Keratinocyte (primary cell): ENCODE data around the gene ZG16B. TPM values are rescaled to one million over a fixed set of nuclear protein-coding genes. Genes with fewer than 3 reads are reported as not detected.

Experiments
- DNase-seq: peaks from one replicate; pipeline ENCODE4 v3.0.0-alpha.2; 2011; ENCODE audit warnings: low read depth, missing footprints, low spot score
- FAIRE-seq: peaks from 2 replicates; lab custom pipeline; 2011; peaks lifted over from hg19 to GRCh38; lab: Jason Lieb, UNC
- H2AFZ ChIP-seq: 2 replicates; pipeline ENCODE4 v1.6.0; 2012; ENCODE audit warnings: low read length, control low read depth, inconsistent platforms; ENCODE audit not compliant: control insufficient read depth
- H3K27ac ChIP-seq: 2 replicates; pipeline ENCODE4 v1.5.1; 2011; ENCODE audit warnings: low read length; ENCODE audit not compliant: control insufficient read depth, insufficient read depth
- H3K27me3 ChIP-seq: 3 replicates; pipeline ENCODE4 v1.6.0; 2011; ENCODE audit warnings: low read length; ENCODE audit not compliant: control insufficient read depth, insufficient read depth; ENCODE audit errors: extremely low read depth
- H3K36me3 ChIP-seq, 2 experiments: 2 replicates in 1 of 2; 3 replicates in 1 of 2; pipeline ENCODE4 v1.5.1; 2011; ENCODE audit warnings: low read length in 2 of 2, mild to moderate bottlenecking in 1 of 2; ENCODE audit not compliant: control insufficient read depth in 2 of 2, insufficient read depth in 2 of 2; ENCODE audit errors: extremely low read depth in 1 of 2
- H3K4me1 ChIP-seq: 3 replicates; pipeline ENCODE4 v1.5.1; 2011; ENCODE audit warnings: low read length; ENCODE audit not compliant: control insufficient read depth, insufficient read depth; ENCODE audit errors: extremely low read depth
- H3K4me2 ChIP-seq: 3 replicates; pipeline ENCODE4 v1.6.0; 2011; ENCODE audit warnings: low read depth, low read length; ENCODE audit not compliant: control insufficient read depth, insufficient read depth; ENCODE audit errors: extremely low read depth
- H3K4me3 ChIP-seq, 3 experiments: fragments of 200-600 bp in 1 of 3; sonication (generic) in 1 of 3; 2 replicates in 2 of 3; 3 replicates in 1 of 3; pipeline ENCODE4 v1.5.1; 2011 to 2016; ENCODE audit warnings: low read length in 3 of 3, mild to moderate bottlenecking in 3 of 3, control low read depth in 2 of 3, inconsistent platforms in 1 of 3, low read depth in 1 of 3, mixed read lengths in 1 of 3, mixed run types in 1 of 3, moderate library complexity in 1 of 3; ENCODE audit not compliant: control insufficient read depth in 2 of 3, insufficient read depth in 2 of 3; ENCODE audit errors: extremely low read depth in 1 of 3
- H3K79me2 ChIP-seq: 2 replicates; pipeline ENCODE4 v1.6.0; 2012; ENCODE audit warnings: low read length; ENCODE audit not compliant: control insufficient read depth, insufficient read depth
- H3K9ac ChIP-seq: 3 replicates; pipeline ENCODE4 v1.6.0; 2011; ENCODE audit warnings: low read length; ENCODE audit not compliant: control insufficient read depth, insufficient read depth; ENCODE audit errors: extremely low read depth
- H3K9me1 ChIP-seq: 3 replicates; pipeline ENCODE4 v1.6.0; 2011; ENCODE audit warnings: low read length; ENCODE audit not compliant: control insufficient read depth, insufficient read depth; ENCODE audit errors: extremely low read depth
- H3K9me3 ChIP-seq: 2 replicates; pipeline ENCODE4 v1.5.1; 2012; ENCODE audit warnings: low read depth, low read length; ENCODE audit not compliant: control insufficient read depth
- H4K20me1 ChIP-seq: 3 replicates; pipeline ENCODE4 v1.6.0; 2011; ENCODE audit warnings: low read length; ENCODE audit not compliant: control insufficient read depth, insufficient read depth; ENCODE audit errors: extremely low read depth
- EZH2 ChIP-seq: IDR thresholded peaks from one replicate; pipeline ENCODE4 v1.6.1; 2012; ENCODE audit warnings: inconsistent platforms, mild to moderate bottlenecking, low read length, moderate library complexity
- dilution Hi-C: fragments of 300-500 bp; cut with MboI; formaldehyde crosslinking; loops from one replicate; pipeline ENCODE4 v1.7.0; 2020; ENCODE audit warnings: low sequenced_read_pairs; ENCODE audit not compliant: extremely low pct_ligation_motif_present
- polyA plus RNA-seq, 5 experiments: library from polyadenylated mRNA; depleted of rRNA in 3 of 5; stranded (reverse) in 3 of 5; stranded (forward) in 1 of 5; unstranded in 1 of 5; fragments of >200 nt; gene quantifications; 1 replicate in 1 of 5; 2 replicates in 3 of 5; 3 replicates in 1 of 5; pipeline versions ENCODE4 v1.2.1 to v1.2.3, GENCODE V29; 2011 to 2012; ENCODE audit warnings: missing spikeins in 2 of 5, low read depth in 1 of 5, low replicate concordance in 1 of 5
- TF ChIP-seq, protein P1 (sequence below), 3 experiments: IDR thresholded peaks in 1 of 3; conservative IDR thresholded peaks in 1 of 3; optimal IDR thresholded peaks in 1 of 3; 2 replicates in 2 of 3; 3 replicates in 1 of 3; pipeline versions ENCODE3 to v1.5.1; 2011; ENCODE audit warnings: low read length in 3 of 3, mild to moderate bottlenecking in 3 of 3, moderate library complexity in 2 of 3, control low read depth in 1 of 3, inconsistent platforms in 1 of 3; ENCODE audit not compliant: insufficient read depth in 2 of 3; ENCODE audit errors: extremely low read depth in 1 of 3

Gene ZG16B
- polyA plus RNA-seq, 1 donor (not counting 4 experiments of a cell fraction or from before 2014, with no cell fraction given), result 2.1 TPM

DNA sequence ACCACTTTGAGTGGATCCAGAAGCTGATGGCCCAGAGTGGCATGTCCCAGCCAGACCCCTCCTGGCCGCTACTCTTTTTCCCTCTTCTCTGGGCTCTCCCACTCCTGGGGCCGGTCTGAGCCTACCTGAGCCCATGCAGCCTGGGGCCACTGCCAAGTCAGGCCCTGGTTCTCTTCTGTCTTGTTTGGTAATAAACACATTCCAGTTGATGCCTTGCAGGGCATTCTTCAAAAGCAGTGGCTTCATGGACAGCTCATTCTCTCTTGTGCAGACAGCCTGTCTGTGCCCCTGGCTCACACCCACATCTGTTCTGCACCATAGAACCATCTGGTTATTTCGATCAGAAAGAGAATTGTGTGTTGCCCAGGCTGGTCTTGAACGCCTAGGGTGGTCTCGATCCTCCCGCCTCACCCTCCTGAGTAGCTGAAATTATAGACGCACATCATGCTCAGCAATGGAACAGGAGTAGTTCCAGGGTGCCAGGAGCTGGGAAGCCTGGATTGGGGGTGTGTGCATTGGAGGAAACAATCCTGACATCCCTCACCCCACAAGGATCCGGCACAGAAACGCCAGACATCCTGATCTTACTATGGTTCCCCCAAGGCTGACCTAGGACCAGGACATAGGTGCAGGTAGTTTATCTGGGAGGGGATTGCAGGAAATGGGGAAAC is 8.5 kb upstream of the ZG16B start:
- Histone ChIP-seq H4K20me1 (no peaks in the 10 kb centered on the region), H3K9me1 (no peaks in the 10 kb centered on the region), H3K4me2 (no peak overlapping the region), H3K27ac (no peak overlapping the region), H3K4me3 (no peak overlapping the region), H3K79me2 (no peaks in the 10 kb centered on the region), H3K27me3 (peaks cover 38% of the 10 kb centered on the region), H2AFZ (no peak overlapping the region), H3K9me3 (no peaks in the 10 kb centered on the region), H3K36me3 (no peaks in the 10 kb centered on the region), H3K9ac (no peak overlapping the region), H3K4me1 (peaks cover under 1% of the 10 kb centered on the region)
- dilution Hi-C loops, result no loop called here
- no peak for FAIRE-seq
- no peak for DNase-seq
- TF ChIP-seq, protein P1, sequence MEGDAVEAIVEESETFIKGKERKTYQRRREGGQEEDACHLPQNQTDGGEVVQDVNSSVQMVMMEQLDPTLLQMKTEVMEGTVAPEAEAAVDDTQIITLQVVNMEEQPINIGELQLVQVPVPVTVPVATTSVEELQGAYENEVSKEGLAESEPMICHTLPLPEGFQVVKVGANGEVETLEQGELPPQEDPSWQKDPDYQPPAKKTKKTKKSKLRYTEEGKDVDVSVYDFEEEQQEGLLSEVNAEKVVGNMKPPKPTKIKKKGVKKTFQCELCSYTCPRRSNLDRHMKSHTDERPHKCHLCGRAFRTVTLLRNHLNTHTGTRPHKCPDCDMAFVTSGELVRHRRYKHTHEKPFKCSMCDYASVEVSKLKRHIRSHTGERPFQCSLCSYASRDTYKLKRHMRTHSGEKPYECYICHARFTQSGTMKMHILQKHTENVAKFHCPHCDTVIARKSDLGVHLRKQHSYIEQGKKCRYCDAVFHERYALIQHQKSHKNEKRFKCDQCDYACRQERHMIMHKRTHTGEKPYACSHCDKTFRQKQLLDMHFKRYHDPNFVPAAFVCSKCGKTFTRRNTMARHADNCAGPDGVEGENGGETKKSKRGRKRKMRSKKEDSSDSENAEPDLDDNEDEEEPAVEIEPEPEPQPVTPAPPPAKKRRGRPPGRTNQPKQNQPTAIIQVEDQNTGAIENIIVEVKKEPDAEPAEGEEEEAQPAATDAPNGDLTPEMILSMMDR (optimal IDR thresholded peaks at IDR 0.05 in 1 of 3, IDR thresholded peaks at IDR 0.05 in 1 of 3, conservative IDR thresholded peaks at IDR 0.05 in 1 of 3; ENCODE audit: extremely low read depth in 1 of 3, insufficient read depth in 2 of 3, low read length in 3 of 3), result no peak
- TF ChIP-seq EZH2, result no peak

DNA sequence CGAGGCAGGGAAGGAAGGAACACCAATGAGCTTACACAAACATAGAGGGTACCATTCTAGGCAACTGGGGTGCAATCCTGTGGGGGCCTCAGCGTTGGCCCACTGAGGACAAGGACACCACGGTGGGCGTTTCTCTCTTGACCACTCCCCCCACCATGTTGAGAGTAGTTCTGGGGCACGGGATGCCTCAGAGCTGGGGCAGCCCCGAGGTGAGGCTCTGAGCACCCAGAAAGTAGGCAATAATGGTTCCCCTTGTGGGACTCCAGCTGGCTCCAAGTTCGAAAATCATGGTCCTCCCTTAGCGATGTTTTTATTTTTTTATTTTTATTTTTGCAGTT is 8.0 kb upstream of the ZG16B start:
- no peak for FAIRE-seq
- Histone ChIP-seq H3K36me3 (no peaks in the 10 kb centered on the region), H3K27me3 (peaks cover 42% of the 10 kb centered on the region), H3K4me1 (peaks cover 3% of the 10 kb centered on the region), H2AFZ (no peak overlapping the region), H3K79me2 (no peaks in the 10 kb centered on the region), H3K4me2 (no peak overlapping the region), H3K9me1 (no peaks in the 10 kb centered on the region), H3K27ac (no peak overlapping the region), H3K9ac (no peak overlapping the region), H4K20me1 (no peaks in the 10 kb centered on the region), H3K9me3 (no peaks in the 10 kb centered on the region), H3K4me3 (no peak overlapping the region)
- TF ChIP-seq, protein P1 (optimal IDR thresholded peaks at IDR 0.05 in 1 of 3, IDR thresholded peaks at IDR 0.05 in 1 of 3, conservative IDR thresholded peaks at IDR 0.05 in 1 of 3; ENCODE audit: extremely low read depth in 1 of 3, insufficient read depth in 2 of 3, low read length in 3 of 3), result no peak
- no peak for TF ChIP-seq EZH2
- DNase-seq, result no peak
- dilution Hi-C loops, result no loop called here
